ENCODE results near the gene CDH3.

GRCh38 chr16:68662035-68662434, 16.9 kb downstream of the CDH3 start:
- TF ChIP-seq GATA3 (IDR thresholded peaks at IDR 0.05; ENCODE audit: low read depth, low read length), result no peak
- no peak for TF ChIP-seq GATA2 (IDR thresholded peaks at IDR 0.05; ENCODE audit: low read depth, low read length)
